K562 (cell line): ENCODE measurements around the gene SLC22A7. TPM values are rescaled to one million over a fixed set of nuclear protein-coding genes. Genes with fewer than 3 reads are reported as not detected.

Experiments used
- ARID3B ChIP-seq: fragments of 250-450 bp; sonication (Bioruptor Pico); IDR thresholded peaks from 2 replicates; pipeline ENCODE4 v1.4.0; 2020; ENCODE audit warnings: borderline replicate concordance
- CHCHD3 ChIP-seq: fragments of 250-450 bp; sonication (Bioruptor Pico); IDR thresholded peaks from 2 replicates; pipeline ENCODE4 v2.1.2; 2022; ENCODE audit warnings: mild to moderate bottlenecking
- CTCFL ChIP-seq: IDR thresholded peaks from 2 replicates; pipeline ENCODE4 v1.6.1; 2011; ENCODE audit warnings: borderline replicate concordance, low read depth, mild to moderate bottlenecking, moderate library complexity, low read length; ENCODE audit not compliant: insufficient read depth, poor library complexity, severe bottlenecking
- DACH1 ChIP-seq: fragments of 450-650 bp; IDR thresholded peaks from 2 replicates; pipeline ENCODE4 v1.6.1; 2018; ENCODE audit not compliant: partially characterized antibody
- GTF2B ChIP-seq: IDR thresholded peaks from 2 replicates; pipeline ENCODE4 v1.6.1; 2011; ENCODE audit not compliant: insufficient read length; ENCODE audit errors: extremely low read depth
- HNRNPUL1 ChIP-seq: fragments of 200-400 bp; formaldehyde crosslinking; IDR thresholded peaks from 2 replicates; pipeline ENCODE4 v1.6.1; 2017; ENCODE audit warnings: low read length
- HOXB6 ChIP-seq: fragments of 250-450 bp; sonication (Bioruptor Pico); IDR thresholded peaks from 2 replicates; pipeline ENCODE4 v1.5.1; 2022; ENCODE audit warnings: mild to moderate bottlenecking, borderline replicate concordance
- MCM5 ChIP-seq: fragments of 450-650 bp; IDR thresholded peaks from 2 replicates; pipeline ENCODE4 v1.6.1; 2016; ENCODE audit warnings: low read depth
- NELFE ChIP-seq: IDR thresholded peaks from 2 replicates; pipeline ENCODE4 v1.6.1; 2011; ENCODE audit warnings: mild to moderate bottlenecking; ENCODE audit not compliant: insufficient read depth, insufficient read length
- NR3C1 ChIP-seq: sonication (generic); formaldehyde crosslinking; IDR thresholded peaks from 2 replicates; pipeline ENCODE4 v1.8.1; 2022; ENCODE audit warnings: missing genetic modification reagents
- PCBP2 ChIP-seq: fragments of 200-400 bp; formaldehyde crosslinking; IDR thresholded peaks from 2 replicates; pipeline ENCODE4 v1.6.1; 2018; ENCODE audit warnings: low read length, low read depth, mild to moderate bottlenecking, moderate library complexity; ENCODE audit not compliant: poor library complexity, severe bottlenecking
- RAD51 ChIP-seq: fragments of 450-650 bp; IDR thresholded peaks from 2 replicates; pipeline ENCODE4 v1.7.1; 2016; ENCODE audit warnings: low read depth, mild to moderate bottlenecking, borderline replicate concordance
- TAL1 ChIP-seq: fragments of 450-650 bp; IDR thresholded peaks from 2 replicates; pipeline ENCODE4 v1.6.1; 2016; ENCODE audit warnings: mild to moderate bottlenecking
- ZBTB17 ChIP-seq: fragments of 450-650 bp; formaldehyde crosslinking; IDR thresholded peaks from 2 replicates; pipeline ENCODE4 v1.4.0; 2020; ENCODE audit warnings: mild to moderate bottlenecking
- ZNF146 ChIP-seq: IDR thresholded peaks from one replicate; pipeline ENCODE4 v1.6.1; 2018; ENCODE audit warnings: missing compliant biosample characterization; ENCODE audit not compliant: unreplicated experiment
- ZNF212 ChIP-seq: fragments of 450-650 bp; formaldehyde crosslinking; IDR thresholded peaks from 2 replicates; pipeline ENCODE4 v1.4.0; 2020; ENCODE audit warnings: mild to moderate bottlenecking
- ZNF224 ChIP-seq: sonication (generic); formaldehyde crosslinking; IDR thresholded peaks from 2 replicates; pipeline ENCODE4 v1.8.0; 2022; ENCODE audit warnings: mild to moderate bottlenecking, missing genetic modification reagents
- ZNF347 ChIP-seq: fragments of 450-650 bp; formaldehyde crosslinking; IDR thresholded peaks from 2 replicates; pipeline ENCODE4 v1.4.0; 2020; ENCODE audit warnings: low read depth, mild to moderate bottlenecking, moderate library complexity
- ZNF551 ChIP-seq: fragments of 250-450 bp; sonication (Bioruptor Pico); IDR thresholded peaks from 2 replicates; pipeline ENCODE4 v1.5.0; 2021; ENCODE audit warnings: mild to moderate bottlenecking, moderate library complexity
- polyA plus RNA-seq, 8 experiments: library from polyadenylated mRNA; depleted of rRNA in 4 of 8; stranded (reverse) in 5 of 8; unstranded in 3 of 8; fragments of >200 nt; fragmentation: Nextera tagmentation in 2 of 8; fragmentation: Illumina TruSeq in 1 of 8; extraction: Ambion mirVana in 2 of 8; extraction: Trizol in 1 of 8; gene quantifications; 2 replicates each; pipeline versions ENCODE4 v1.2.1 to v1.2.3, GENCODE V29; 2011 to 2014; ENCODE audit warnings: inconsistent platforms in 1 of 8, missing spikeins in 1 of 8
- total RNA-seq, 7 experiments: library from RNA; depleted of rRNA in 6 of 7; stranded (reverse); fragments of >200 nt in 6 of 7; fragmentation: Illumina TruSeq in 2 of 7; extraction: Trizol in 2 of 7; gene quantifications; 2 replicates each; pipeline versions ENCODE4 v1.2.1 to v1.2.3, GENCODE V29; 2011 to 2021; ENCODE audit warnings: low replicate concordance in 1 of 7
- TF ChIP-seq, protein P1 (sequence below): sonication (generic); formaldehyde crosslinking; IDR thresholded peaks from 2 replicates; pipeline ENCODE4 v1.8.0; 2022; ENCODE audit warnings: mild to moderate bottlenecking, missing genetic modification reagents

The SLC22A7 gene
- total and polyA plus RNA-seq, 9 of the 15 experiments (the other 6 are each of a cell fraction or from before 2014, with no cell fraction given) = not detected

DNA sequence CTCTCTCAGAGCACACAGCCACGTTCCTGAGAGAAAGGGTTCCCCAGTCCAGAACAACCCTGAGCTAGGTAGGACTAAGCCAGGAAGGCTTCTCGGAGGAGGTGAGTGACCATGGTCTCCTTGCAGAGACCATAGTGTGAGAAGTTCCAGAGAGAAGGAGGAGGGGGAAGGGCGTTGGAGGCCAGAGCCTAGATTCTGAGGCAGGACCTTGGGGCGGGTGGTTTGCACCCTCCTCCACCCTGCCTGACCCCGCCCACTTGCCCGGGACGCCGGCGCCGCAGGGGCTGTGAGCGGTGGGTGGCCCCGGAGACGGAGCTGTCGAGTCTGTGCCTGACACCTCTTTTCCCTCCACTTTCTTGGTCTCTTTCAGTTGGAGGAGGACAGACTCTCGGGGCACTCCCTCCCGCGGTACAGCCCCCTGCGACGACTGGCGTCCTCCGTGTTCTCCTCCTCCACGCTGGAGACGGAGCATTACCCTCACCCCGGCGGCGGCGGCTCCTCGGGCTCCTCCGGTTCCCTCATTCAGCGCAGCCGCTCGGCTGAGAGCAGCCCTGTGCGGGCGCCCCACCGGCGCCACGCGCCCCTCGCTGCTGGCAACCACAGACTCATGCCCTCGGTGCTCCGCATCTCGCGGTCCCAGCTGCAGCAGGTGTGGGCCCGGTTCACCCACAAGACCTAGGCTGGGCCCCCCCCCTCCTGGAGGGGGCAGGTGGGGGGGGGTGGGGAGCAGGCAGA is 28.6 kb upstream of the SLC22A7 start (continued):
- TF ChIP-seq, protein P1, sequence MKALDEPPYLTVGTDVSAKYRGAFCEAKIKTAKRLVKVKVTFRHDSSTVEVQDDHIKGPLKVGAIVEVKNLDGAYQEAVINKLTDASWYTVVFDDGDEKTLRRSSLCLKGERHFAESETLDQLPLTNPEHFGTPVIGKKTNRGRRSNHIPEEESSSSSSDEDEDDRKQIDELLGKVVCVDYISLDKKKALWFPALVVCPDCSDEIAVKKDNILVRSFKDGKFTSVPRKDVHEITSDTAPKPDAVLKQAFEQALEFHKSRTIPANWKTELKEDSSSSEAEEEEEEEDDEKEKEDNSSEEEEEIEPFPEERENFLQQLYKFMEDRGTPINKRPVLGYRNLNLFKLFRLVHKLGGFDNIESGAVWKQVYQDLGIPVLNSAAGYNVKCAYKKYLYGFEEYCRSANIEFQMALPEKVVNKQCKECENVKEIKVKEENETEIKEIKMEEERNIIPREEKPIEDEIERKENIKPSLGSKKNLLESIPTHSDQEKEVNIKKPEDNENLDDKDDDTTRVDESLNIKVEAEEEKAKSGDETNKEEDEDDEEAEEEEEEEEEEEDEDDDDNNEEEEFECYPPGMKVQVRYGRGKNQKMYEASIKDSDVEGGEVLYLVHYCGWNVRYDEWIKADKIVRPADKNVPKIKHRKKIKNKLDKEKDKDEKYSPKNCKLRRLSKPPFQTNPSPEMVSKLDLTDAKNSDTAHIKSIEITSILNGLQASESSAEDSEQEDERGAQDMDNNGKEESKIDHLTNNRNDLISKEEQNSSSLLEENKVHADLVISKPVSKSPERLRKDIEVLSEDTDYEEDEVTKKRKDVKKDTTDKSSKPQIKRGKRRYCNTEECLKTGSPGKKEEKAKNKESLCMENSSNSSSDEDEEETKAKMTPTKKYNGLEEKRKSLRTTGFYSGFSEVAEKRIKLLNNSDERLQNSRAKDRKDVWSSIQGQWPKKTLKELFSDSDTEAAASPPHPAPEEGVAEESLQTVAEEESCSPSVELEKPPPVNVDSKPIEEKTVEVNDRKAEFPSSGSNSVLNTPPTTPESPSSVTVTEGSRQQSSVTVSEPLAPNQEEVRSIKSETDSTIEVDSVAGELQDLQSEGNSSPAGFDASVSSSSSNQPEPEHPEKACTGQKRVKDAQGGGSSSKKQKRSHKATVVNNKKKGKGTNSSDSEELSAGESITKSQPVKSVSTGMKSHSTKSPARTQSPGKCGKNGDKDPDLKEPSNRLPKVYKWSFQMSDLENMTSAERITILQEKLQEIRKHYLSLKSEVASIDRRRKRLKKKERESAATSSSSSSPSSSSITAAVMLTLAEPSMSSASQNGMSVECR (CRISPR knock-in tag) = 0 out of 2 replicates have a peak, but pooled peaks have one; percentile 36
- TF ChIP-seq GTF2B = no peak
- no peak for TF ChIP-seq RAD51
- TF ChIP-seq ARID3B (CRISPR knock-in tag) = no peak
- no peak for TF ChIP-seq ZNF146 (CRISPR knock-in tag)
- TF ChIP-seq ZBTB17 (CRISPR knock-in tag) = no peak
- no peak for TF ChIP-seq TAL1
- TF ChIP-seq ZNF347 (CRISPR knock-in tag) = no peak
- TF ChIP-seq NR3C1 (CRISPR knock-in tag) = no peak
- TF ChIP-seq ZNF551 (CRISPR knock-in tag) = no peak
- TF ChIP-seq CHCHD3 (CRISPR knock-in tag) = no peak
- TF ChIP-seq MCM5 = no peak
- TF ChIP-seq PCBP2 = no peak
- TF ChIP-seq HOXB6 (CRISPR knock-in tag) = no peak
- peak; percentile 32 for TF ChIP-seq DACH1
- no peak for TF ChIP-seq HNRNPUL1
- no peak for TF ChIP-seq NELFE
- no peak for TF ChIP-seq ZNF212 (CRISPR knock-in tag)
- TF ChIP-seq CTCFL = no peak
- no peak for TF ChIP-seq ZNF224 (CRISPR knock-in tag)
